Loucy (cell line): Measurements from ENCODE around the gene ALG6.

ENCODE experiments used
- CTCF ChIP-seq: fragments of 200-600 bp; sonication (generic); conservative IDR thresholded peaks from 2 replicates; pipeline ENCODE4 v1.5.1; 2014; ENCODE audit warnings: mild to moderate bottlenecking, antibody characterized with exemption, low read length
- EZH2phosphoT487 ChIP-seq: fragments of 200-600 bp; IDR thresholded peaks from 2 replicates; pipeline ENCODE4 v1.6.1; 2018; ENCODE audit warnings: antibody characterized with exemption, mild to moderate bottlenecking, moderate library complexity, borderline replicate concordance

- TF ChIP-seq CTCF (no peak), EZH2phosphoT487 (no peak)
Measured at GRCh38 chr1:63486629-63487028, 119.2 kb downstream of the ALG6 start.
